Adrenal gland (tissue), 5 donors: ENCODE results near the gene SMIM23.

Experiments
- CTCF ChIP-seq, 6 experiments: fragments of 450-650 bp in 4 of 6; fragments of 200-600 bp in 2 of 6; sonication (generic) in 1 of 6; IDR thresholded peaks; 1 replicate in 5 of 6; 2 replicates in 1 of 6; pipeline versions ENCODE4 v1.5.1 to v1.8.0; 2016 to 2021; ENCODE audit warnings: antibody characterized with exemption in 6 of 6, mild to moderate bottlenecking in 2 of 6, moderate library complexity in 1 of 6
- POLR2A ChIP-seq, 2 donors: fragments of 450-650 bp; IDR thresholded peaks; one replicate each; pipeline ENCODE4 v1.6.1; 2017; ENCODE audit warnings: antibody characterized with exemption in 2 of 2, mild to moderate bottlenecking in 2 of 2, moderate library complexity in 1 of 2
- donor health status: DM: no; HTN: no; CAD: no.

DNA sequence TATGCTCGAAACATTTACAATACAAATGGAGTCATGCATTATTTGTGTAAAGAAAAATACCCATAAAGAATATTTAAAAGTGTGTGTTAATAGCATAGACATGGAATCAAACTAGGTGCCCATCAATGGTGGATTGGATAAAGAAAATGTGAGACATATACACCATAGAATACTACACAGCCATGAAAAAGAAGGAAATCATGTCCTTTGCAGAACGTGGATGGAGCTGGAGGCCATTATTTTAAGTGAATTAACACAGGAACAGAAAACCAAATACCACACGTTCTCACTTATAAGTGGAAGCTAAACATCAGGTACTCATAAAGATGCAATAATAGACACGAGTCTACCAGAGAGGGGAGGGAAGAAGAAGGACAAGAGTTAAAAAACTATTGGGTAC is 22.8 kb downstream of the SMIM23 start:
- TF ChIP-seq CTCF (IDR thresholded peaks at IDR 0.05): no peak
- TF ChIP-seq POLR2A (IDR thresholded peaks at IDR 0.05): no peak
